CD4-positive, alpha-beta T cell treated with Interleukin-12 subunit alpha and Interleukin-12 subunit beta, for 1 hour (primary cell): Measurements from ENCODE around the gene ABCA1.
A peak's percentile ranks its signal among the peaks of the same experiment; 100 is the strongest.
"Not testable (repeated sequence)": the region's sequence is repeated elsewhere in the genome, so short reads cannot be mapped to it uniquely, and the experiment has no call there.

ENCODE experiments used
- DNase-seq: peaks from one replicate; pipeline ENCODE4 v3.0.0-alpha.2; 2020

The ABCA1 gene

GRCh38 chr9:104927912-104928740, at the start of gene ABCA1:
Gene ABCA1 (minus strand): TSS chr9:104928155. CDS start chr9:104903679, 24,476 bp downstream.
- DNase-seq, result peak; percentile 71

GRCh38 chr9:104977580-104977979, 49.6 kb upstream of the ABCA1 start:
- DNase-seq, result no peak

- no peak for DNase-seq
These were observed 49.2 kb upstream of the ABCA1 start for GRCh38 chr9:104977168-104977567.

GRCh38 chr9:104975966-104976595, 48.1 kb upstream of the ABCA1 start:
- DNase-seq, result not testable (repeated sequence)

- DNase-seq, result no peak
These were observed 46.4 kb upstream of the ABCA1 start for GRCh38 chr9:104974053-104974962.

GRCh38 chr9:104972242-104972866, 44.4 kb upstream of the ABCA1 start:
- DNase-seq, result no peak

GRCh38 chr9:104971511-104971910, 43.6 kb upstream of the ABCA1 start:
- no peak for DNase-seq

- DNase-seq, result no peak
These were observed 42.5 kb upstream of the ABCA1 start for GRCh38 chr9:104970271-104970987.

- no peak for DNase-seq
These were observed 41.2 kb upstream of the ABCA1 start for GRCh38 chr9:104969116-104969515.

- peak; percentile 88 for DNase-seq
These were observed 40.3 kb upstream of the ABCA1 start for GRCh38 chr9:104968025-104968982.

- DNase-seq, result no peak
These were observed 35.1 kb upstream of the ABCA1 start for GRCh38 chr9:104963076-104963475.

GRCh38 chr9:104961701-104962359, 33.9 kb upstream of the ABCA1 start:
- no peak for DNase-seq

- DNase-seq, result peak; percentile 53
These were observed 33.3 kb upstream of the ABCA1 start for GRCh38 chr9:104961238-104961637.

GRCh38 chr9:104960662-104961061, 32.7 kb upstream of the ABCA1 start:
- no peak for DNase-seq

- no peak for DNase-seq
These were observed 30.8 kb upstream of the ABCA1 start for GRCh38 chr9:104958751-104959150.

GRCh38 chr9:104958006-104958405, 30.1 kb upstream of the ABCA1 start:
- DNase-seq, result not testable (repeated sequence)

- DNase-seq, result no peak
These were observed 23.5 kb upstream of the ABCA1 start for GRCh38 chr9:104951487-104951886.

GRCh38 chr9:104950838-104951237, 22.9 kb upstream of the ABCA1 start:
- DNase-seq, result no peak

- DNase-seq, result no peak
These were observed 20.3 kb upstream of the ABCA1 start for GRCh38 chr9:104948277-104948676.

GRCh38 chr9:104944871-104945270, 16.9 kb upstream of the ABCA1 start:
- no peak for DNase-seq
